DND-41 (cell line): ENCODE measurements around the gene GRID2IP.

Experiments used
- EZH2 ChIP-seq: IDR thresholded peaks from 3 replicates; pipeline ENCODE4 v1.6.1; 2012; ENCODE audit warnings: borderline replicate concordance, low read depth, mild to moderate bottlenecking, moderate library complexity, low read length, inconsistent platforms; ENCODE audit not compliant: severe bottlenecking
- TF ChIP-seq, protein P1 (sequence below): IDR thresholded peaks from 2 replicates; pipeline ENCODE4 v1.5.1; 2012; ENCODE audit warnings: borderline replicate concordance, low read length, moderate library complexity, mild to moderate bottlenecking; ENCODE audit not compliant: poor library complexity, severe bottlenecking; ENCODE audit errors: extremely low read depth

DNA sequence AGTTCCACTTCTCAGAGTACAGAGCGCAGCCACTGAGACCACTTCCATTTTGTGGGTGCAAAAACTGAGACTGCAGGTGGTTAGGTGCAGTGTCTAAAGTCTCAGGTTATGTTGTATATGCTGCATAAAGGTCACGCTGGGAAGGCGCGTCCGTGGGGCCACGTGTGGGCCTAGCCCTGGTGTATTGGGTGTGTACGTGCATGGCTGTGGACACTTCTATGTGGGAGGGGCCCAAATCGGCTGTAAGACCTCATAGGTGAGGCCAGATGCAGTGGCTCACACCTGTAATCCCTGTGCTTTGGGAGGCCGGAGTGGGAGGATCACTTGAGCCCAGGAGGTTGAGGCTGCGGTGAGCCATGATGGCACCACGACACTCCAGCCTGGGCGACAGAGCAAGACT lies 37.7 kb downstream of the GRID2IP start:
- TF ChIP-seq, protein P1, sequence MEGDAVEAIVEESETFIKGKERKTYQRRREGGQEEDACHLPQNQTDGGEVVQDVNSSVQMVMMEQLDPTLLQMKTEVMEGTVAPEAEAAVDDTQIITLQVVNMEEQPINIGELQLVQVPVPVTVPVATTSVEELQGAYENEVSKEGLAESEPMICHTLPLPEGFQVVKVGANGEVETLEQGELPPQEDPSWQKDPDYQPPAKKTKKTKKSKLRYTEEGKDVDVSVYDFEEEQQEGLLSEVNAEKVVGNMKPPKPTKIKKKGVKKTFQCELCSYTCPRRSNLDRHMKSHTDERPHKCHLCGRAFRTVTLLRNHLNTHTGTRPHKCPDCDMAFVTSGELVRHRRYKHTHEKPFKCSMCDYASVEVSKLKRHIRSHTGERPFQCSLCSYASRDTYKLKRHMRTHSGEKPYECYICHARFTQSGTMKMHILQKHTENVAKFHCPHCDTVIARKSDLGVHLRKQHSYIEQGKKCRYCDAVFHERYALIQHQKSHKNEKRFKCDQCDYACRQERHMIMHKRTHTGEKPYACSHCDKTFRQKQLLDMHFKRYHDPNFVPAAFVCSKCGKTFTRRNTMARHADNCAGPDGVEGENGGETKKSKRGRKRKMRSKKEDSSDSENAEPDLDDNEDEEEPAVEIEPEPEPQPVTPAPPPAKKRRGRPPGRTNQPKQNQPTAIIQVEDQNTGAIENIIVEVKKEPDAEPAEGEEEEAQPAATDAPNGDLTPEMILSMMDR = no peak
- TF ChIP-seq EZH2 = no peak
